HCT116 (cell line): Measurements from ENCODE around the gene ACADSB. TPM values are rescaled to one million over a fixed set of nuclear protein-coding genes. Genes with fewer than 3 reads are reported as not detected.

Experiments
- ATAC-seq: fragments of 200-7000 bp; cut with Tn5 transposase; 2 replicates; pipeline ENCODE4 v1.9.1; 2020; ENCODE audit warnings: mild to moderate bottlenecking, moderate library complexity
- BruUV-seq: library from RNA; stranded (reverse); fragments of 400-500 nt; replicated peaks from 2 replicates; lab custom pipeline; 2021; lab: Mats Ljungman, UMichigan
- CTCF ChIA-PET: fragments of 300-600 bp; sonication (Branson Sonifier 250); formaldehyde crosslinking; loops from one replicate; lab custom pipeline; 2021; ENCODE audit warnings: antibody characterized with exemption; lab: Charles Lee
- POLR2A ChIA-PET: fragments of 300-600, 350-600 bp; sonication (Branson Sonifier 250); formaldehyde crosslinking; loops from one replicate; lab custom pipeline; 2021; ENCODE audit warnings: antibody characterized with exemption; lab: Charles Lee
- RAD21 ChIA-PET, 2 experiments: fragments of 300-600 bp; sonication (Branson Sonifier 250); formaldehyde crosslinking; loops; one replicate each; lab custom pipeline; 2023; ENCODE audit warnings: low total read pairs in 2 of 2; ENCODE audit not compliant: uncharacterized antibody in 2 of 2, unreplicated experiment in 2 of 2, low non-redundant PET in 1 of 2; lab: Charles Lee
- DNase-seq: peaks from one replicate; pipeline ENCODE4 v3.0.0-alpha.2; 2010; ENCODE audit warnings: low read depth, low spot score
- H2AFZ ChIP-seq: fragments of 200-600 bp; shearing (Covaris generic), sonication (generic); 2 replicates; pipeline ENCODE4 v1.6.1; 2017; ENCODE audit warnings: low read depth, mixed run types, mixed read lengths, antibody characterized with exemption, low read length; ENCODE audit not compliant: poor library complexity, severe bottlenecking
- H3K27ac ChIP-seq: 2 replicates; pipeline ENCODE4 v1.5.1; 2012; ENCODE audit warnings: low read depth, low read length
- H3K27me3 ChIP-seq: fragments of 200-600 bp; sonication (generic); 2 replicates; pipeline ENCODE4 v1.6.1; 2016; ENCODE audit warnings: mixed run types, low read length, mixed read lengths; ENCODE audit not compliant: insufficient read depth
- H3K36me3 ChIP-seq, 2 experiments: fragments of 200-500 bp in 1 of 2; fragments of 200-600 bp in 1 of 2; sonication (Bioruptor generic) in 1 of 2; sonication (generic) in 1 of 2; 2 replicates each; pipeline versions ENCODE4 v1.5.1 to v1.6.1; 2014 to 2016; ENCODE audit warnings: low read length in 2 of 2, inconsistent platforms in 1 of 2, mixed read lengths in 1 of 2, mixed run types in 1 of 2; ENCODE audit not compliant: insufficient read depth in 2 of 2, control insufficient read depth in 1 of 2
- H3K4me1 ChIP-seq, 2 experiments: fragments of 200-600 bp in 1 of 2; sonication (generic) in 1 of 2; 2 replicates each; pipeline versions ENCODE4 v1.5.1 to v1.6.1; 2012 to 2017; ENCODE audit warnings: low read length in 2 of 2, inconsistent platforms in 1 of 2, mild to moderate bottlenecking in 1 of 2, mixed read lengths in 1 of 2, mixed run types in 1 of 2, moderate library complexity in 1 of 2; ENCODE audit not compliant: insufficient read depth in 2 of 2, control insufficient read depth in 1 of 2
- H3K4me2 ChIP-seq: fragments of 200-600 bp; sonication (generic); 2 replicates; pipeline ENCODE4 v1.6.1; 2017; ENCODE audit warnings: mixed run types, low read length, mixed read lengths
- H3K4me3 ChIP-seq, 2 experiments: fragments of 200-600 bp in 1 of 2; sonication (generic) in 1 of 2; replicated peaks in 1 of 2; 2 replicates each; pipeline ENCODE4 v1.5.1; 2011 to 2016; ENCODE audit warnings: low read length in 2 of 2, control low read depth in 1 of 2, low read depth in 1 of 2, mild to moderate bottlenecking in 1 of 2, mixed read lengths in 1 of 2, mixed run types in 1 of 2
- H3K79me2 ChIP-seq: fragments of 200-600 bp; sonication (generic); 2 replicates; pipeline ENCODE4 v1.6.1; 2017; ENCODE audit warnings: mild to moderate bottlenecking, mixed run types, low read length, moderate library complexity, mixed read lengths; ENCODE audit not compliant: insufficient read depth
- H3K9ac ChIP-seq: fragments of 200-600 bp; sonication (generic); 2 replicates; pipeline ENCODE4 v1.6.1; 2016; ENCODE audit warnings: low read length, mixed read lengths
- H3K9me2 ChIP-seq: fragments of 200-600 bp; sonication (generic), shearing (Covaris generic); 2 replicates; pipeline ENCODE4 v1.6.1; 2017; ENCODE audit warnings: mixed run types, mild to moderate bottlenecking, moderate library complexity; ENCODE audit not compliant: insufficient read depth
- H3K9me3 ChIP-seq, 2 experiments: fragments of 200-500 bp in 1 of 2; fragments of 200-600 bp in 1 of 2; sonication (Bioruptor generic) in 1 of 2; sonication (generic) in 1 of 2; 2 replicates each; pipeline ENCODE4 v1.6.1; 2014 to 2017; ENCODE audit warnings: low read length in 2 of 2, mixed read lengths in 2 of 2, inconsistent platforms in 1 of 2, low read depth in 1 of 2, mild to moderate bottlenecking in 1 of 2, mixed run types in 1 of 2, moderate library complexity in 1 of 2; ENCODE audit not compliant: control insufficient read depth in 1 of 2, insufficient read depth in 1 of 2
- H4K20me1 ChIP-seq: fragments of 200-600 bp; sonication (generic), shearing (Covaris generic); 2 replicates; pipeline ENCODE4 v1.6.1; 2017; ENCODE audit warnings: mixed run types, mild to moderate bottlenecking, moderate library complexity; ENCODE audit not compliant: insufficient read depth
- EGR1 ChIP-seq: IDR thresholded peaks from 2 replicates; pipeline ENCODE4 v1.6.1; 2012; ENCODE audit warnings: low read depth
- EZH2 ChIP-seq: fragments of 200-600 bp; sonication (generic); IDR thresholded peaks from 2 replicates; pipeline ENCODE4 v1.6.1; 2017; ENCODE audit warnings: antibody characterized with exemption, mixed run types
- EZH2phosphoT487 ChIP-seq: fragments of 200-600 bp; IDR thresholded peaks from 2 replicates; pipeline ENCODE4 v1.6.1; 2018; ENCODE audit warnings: antibody characterized with exemption, borderline replicate concordance
- FOSL1 ChIP-seq: IDR thresholded peaks from 2 replicates; pipeline ENCODE4 v1.6.1; 2012; ENCODE audit warnings: low read depth
- JUND ChIP-seq: IDR thresholded peaks from 2 replicates; pipeline ENCODE4 v1.6.1; 2012
- SIN3A ChIP-seq: IDR thresholded peaks from 2 replicates; pipeline ENCODE4 v1.6.1; 2012; ENCODE audit warnings: low read depth
- SP1 ChIP-seq: IDR thresholded peaks from 2 replicates; pipeline ENCODE4 v1.6.1; 2012; ENCODE audit warnings: low read depth
- SRF ChIP-seq: IDR thresholded peaks from 2 replicates; pipeline ENCODE4 v1.6.1; 2012; ENCODE audit warnings: low read depth
- intact Hi-C: fragments of 100-400 bp; cut with micrococcal nuclease; formaldehyde crosslinking; loops from 2 replicates; pipeline ENCODE4 v1.10.0; 2022
- total RNA-seq: library from RNA; stranded (reverse); gene quantifications from one replicate; pipeline ENCODE4 v1.2.1, GENCODE V29; 2021; ENCODE audit not compliant: unreplicated experiment
- TF ChIP-seq, protein P1 (sequence below): IDR thresholded peaks from 2 replicates; pipeline ENCODE4 v1.6.1; 2012; ENCODE audit warnings: low read depth

Gene ACADSB
- total RNA-seq, 1 experiment from 2014 or later: 33.3 TPM

DNA sequence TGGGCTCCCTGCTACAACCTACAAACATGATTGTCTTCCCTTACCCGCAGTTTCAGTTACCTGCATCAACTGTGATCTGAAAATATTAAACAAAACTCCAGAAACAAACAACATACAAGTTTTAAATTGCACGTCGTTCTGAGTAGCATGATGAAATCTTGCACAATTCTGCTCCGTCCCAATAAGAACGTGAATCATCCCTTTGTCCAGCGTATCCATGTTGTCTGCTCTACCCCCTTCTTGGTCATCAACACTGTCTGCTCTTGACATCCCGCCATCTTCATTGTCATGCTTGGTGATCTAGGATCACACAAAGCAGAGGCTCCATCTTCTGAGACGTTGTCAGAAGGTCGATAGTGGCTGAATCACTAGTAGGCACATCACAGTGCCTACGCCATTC lies 53.9 kb downstream of the ACADSB start:
- H3K9ac ChIP-seq: no peak overlapping the region
- intact Hi-C loops: no loop called here
- no peaks in the 10 kb centered on the region for H3K4me1 ChIP-seq
- ATAC-seq (no peak), DNase-seq (no peak)
- H3K4me2 ChIP-seq: no peak overlapping the region
- H3K79me2 ChIP-seq: no peaks in the 10 kb centered on the region
- RAD21 ChIA-PET: no interaction called here
- 0 out of 2 replicates have a peak, but pooled peaks cover 4% of the 10 kb centered on the region for H3K27me3 ChIP-seq
- no peaks in the 10 kb centered on the region for H3K9me3 ChIP-seq
- no peak overlapping the region for H3K4me3 ChIP-seq
- POLR2A ChIA-PET: no interaction called here
- H3K9me2 ChIP-seq: no peaks in the 10 kb centered on the region
- no peak overlapping the region for H3K27ac ChIP-seq
- no peaks in the 10 kb centered on the region for H4K20me1 ChIP-seq
- no peaks in the 10 kb centered on the region for H3K36me3 ChIP-seq
- no peak for TF ChIP-seq SRF
- no peak for TF ChIP-seq EGR1
- TF ChIP-seq EZH2: no peak
- no peak for TF ChIP-seq SP1
- TF ChIP-seq JUND: no peak
- TF ChIP-seq FOSL1: no peak
- TF ChIP-seq EZH2phosphoT487: no peak
- TF ChIP-seq, protein P1, sequence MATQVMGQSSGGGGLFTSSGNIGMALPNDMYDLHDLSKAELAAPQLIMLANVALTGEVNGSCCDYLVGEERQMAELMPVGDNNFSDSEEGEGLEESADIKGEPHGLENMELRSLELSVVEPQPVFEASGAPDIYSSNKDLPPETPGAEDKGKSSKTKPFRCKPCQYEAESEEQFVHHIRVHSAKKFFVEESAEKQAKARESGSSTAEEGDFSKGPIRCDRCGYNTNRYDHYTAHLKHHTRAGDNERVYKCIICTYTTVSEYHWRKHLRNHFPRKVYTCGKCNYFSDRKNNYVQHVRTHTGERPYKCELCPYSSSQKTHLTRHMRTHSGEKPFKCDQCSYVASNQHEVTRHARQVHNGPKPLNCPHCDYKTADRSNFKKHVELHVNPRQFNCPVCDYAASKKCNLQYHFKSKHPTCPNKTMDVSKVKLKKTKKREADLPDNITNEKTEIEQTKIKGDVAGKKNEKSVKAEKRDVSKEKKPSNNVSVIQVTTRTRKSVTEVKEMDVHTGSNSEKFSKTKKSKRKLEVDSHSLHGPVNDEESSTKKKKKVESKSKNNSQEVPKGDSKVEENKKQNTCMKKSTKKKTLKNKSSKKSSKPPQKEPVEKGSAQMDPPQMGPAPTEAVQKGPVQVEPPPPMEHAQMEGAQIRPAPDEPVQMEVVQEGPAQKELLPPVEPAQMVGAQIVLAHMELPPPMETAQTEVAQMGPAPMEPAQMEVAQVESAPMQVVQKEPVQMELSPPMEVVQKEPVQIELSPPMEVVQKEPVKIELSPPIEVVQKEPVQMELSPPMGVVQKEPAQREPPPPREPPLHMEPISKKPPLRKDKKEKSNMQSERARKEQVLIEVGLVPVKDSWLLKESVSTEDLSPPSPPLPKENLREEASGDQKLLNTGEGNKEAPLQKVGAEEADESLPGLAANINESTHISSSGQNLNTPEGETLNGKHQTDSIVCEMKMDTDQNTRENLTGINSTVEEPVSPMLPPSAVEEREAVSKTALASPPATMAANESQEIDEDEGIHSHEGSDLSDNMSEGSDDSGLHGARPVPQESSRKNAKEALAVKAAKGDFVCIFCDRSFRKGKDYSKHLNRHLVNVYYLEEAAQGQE: no peak
- no peak for TF ChIP-seq SIN3A
- BruUV-seq: no TSS peak
- CTCF ChIA-PET: no interaction called here
- no peak overlapping the region for H2AFZ ChIP-seq
